Hematopoietic multipotent progenitor cell (in vitro differentiated cells): ENCODE measurements around the gene SMIM12. TPM values are rescaled to one million over a fixed set of nuclear protein-coding genes. Genes with fewer than 3 reads are reported as not detected.

Experiments
- DNase-seq, 3 donors: peaks; one replicate each; pipeline ENCODE4 v3.0.0-alpha.2; 2011 to 2015; ENCODE audit warnings: low read depth in 2 of 3, low spot score in 2 of 3
- total RNA-seq: library from RNA; depleted of rRNA; stranded (reverse); fragments of >200 nt; gene quantifications from one replicate; pipeline ENCODE4 v1.2.3, GENCODE V29; 2012

The SMIM12 gene
- total RNA-seq, 1 donor = 40.7 TPM

- DNase-seq = no peak
These were observed 51.3 kb downstream of the SMIM12 start for GRCh38 chr1:34808051-34808810.

- no peak for DNase-seq
These were observed 53.2 kb downstream of the SMIM12 start for GRCh38 chr1:34806396-34806795.

GRCh38 chr1:34803770-34804169 is 55.8 kb downstream of the SMIM12 start:
- DNase-seq = no peak

Other genes starting within 250 kb of the SMIM12 start
- gene GJB5, start 104.7 kb downstream of the SMIM12 start, total RNA-seq = not detected
- not detected for gene GJB4, start 100.0 kb downstream of the SMIM12 start, total RNA-seq
- under 0.01 TPM for gene GJB3, start 78.5 kb downstream of the SMIM12 start, total RNA-seq
- 7.3 TPM for gene GJA4, start 66.8 kb downstream of the SMIM12 start, total RNA-seq
- 0.27 TPM for gene DLGAP3, start 69.9 kb upstream of the SMIM12 start, total RNA-seq
- gene TMEM35B, start 125.6 kb upstream of the SMIM12 start, total RNA-seq = 34.2 TPM
- gene ZMYM6, start 172.2 kb upstream of the SMIM12 start, total RNA-seq = 17.8 TPM
- gene ZMYM1, start 219.6 kb upstream of the SMIM12 start, total RNA-seq = 17.8 TPM